ENCODE measurements around the gene STIM2. TPM values are rescaled to one million over a fixed set of nuclear protein-coding genes. Genes with fewer than 3 reads are reported as not detected.

STIM2 gene
- total and polyA plus RNA-seq, 2 donors (not counting 1 experiment from before 2014, with no cell fraction given) = 19.0 to 33.0 TPM

- Histone ChIP-seq H3K27ac (ENCODE audit: insufficient read depth, low read length) (no peak overlapping the region), H3K27me3 (ENCODE audit: control insufficient read depth, insufficient read depth, low read length) (no peaks in the 10 kb centered on the region), H3K9ac (ENCODE audit: insufficient read depth, low read length) (no peak overlapping the region), H3K4me1 (ENCODE audit: control insufficient read depth, extremely low read depth, insufficient read depth, low read length) (no peaks in the 10 kb centered on the region), H3K36me3 (ENCODE audit: control insufficient read depth, insufficient read depth, low read length) (peaks cover 2% of the 10 kb centered on the region), H2AFZ (ENCODE audit: low read length) (no peak overlapping the region), H3K4me2 (ENCODE audit: extremely low read depth, insufficient read depth, low read length) (no peak overlapping the region), H3K4me3 (replicated peaks in 1 of 4; ENCODE audit: control extremely low read depth in 1 of 4, insufficient read depth in 1 of 4, low read depth in 3 of 4, low read length in 4 of 4) (no peak overlapping the region), H3K79me2 (ENCODE audit: control insufficient read depth, insufficient read depth, low read length) (no peaks in the 10 kb centered on the region), H3K9me3 (ENCODE audit: control insufficient read depth, insufficient read depth, low read depth, low read length) (no peaks in the 10 kb centered on the region), H4K20me1 (ENCODE audit: control insufficient read depth, extremely low read depth, insufficient read depth, low read length) (no peaks in the 10 kb centered on the region)
- DNase-seq (ENCODE audit: low read depth in 2 of 2) = no peak
- TF ChIP-seq, protein P1, sequence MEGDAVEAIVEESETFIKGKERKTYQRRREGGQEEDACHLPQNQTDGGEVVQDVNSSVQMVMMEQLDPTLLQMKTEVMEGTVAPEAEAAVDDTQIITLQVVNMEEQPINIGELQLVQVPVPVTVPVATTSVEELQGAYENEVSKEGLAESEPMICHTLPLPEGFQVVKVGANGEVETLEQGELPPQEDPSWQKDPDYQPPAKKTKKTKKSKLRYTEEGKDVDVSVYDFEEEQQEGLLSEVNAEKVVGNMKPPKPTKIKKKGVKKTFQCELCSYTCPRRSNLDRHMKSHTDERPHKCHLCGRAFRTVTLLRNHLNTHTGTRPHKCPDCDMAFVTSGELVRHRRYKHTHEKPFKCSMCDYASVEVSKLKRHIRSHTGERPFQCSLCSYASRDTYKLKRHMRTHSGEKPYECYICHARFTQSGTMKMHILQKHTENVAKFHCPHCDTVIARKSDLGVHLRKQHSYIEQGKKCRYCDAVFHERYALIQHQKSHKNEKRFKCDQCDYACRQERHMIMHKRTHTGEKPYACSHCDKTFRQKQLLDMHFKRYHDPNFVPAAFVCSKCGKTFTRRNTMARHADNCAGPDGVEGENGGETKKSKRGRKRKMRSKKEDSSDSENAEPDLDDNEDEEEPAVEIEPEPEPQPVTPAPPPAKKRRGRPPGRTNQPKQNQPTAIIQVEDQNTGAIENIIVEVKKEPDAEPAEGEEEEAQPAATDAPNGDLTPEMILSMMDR (conservative IDR thresholded peaks at IDR 0.05 in 1 of 2, IDR thresholded peaks at IDR 0.05 in 1 of 2; ENCODE audit: low read depth in 1 of 2, low read length in 2 of 2) = no peak
- TF ChIP-seq EZH2 (IDR thresholded peaks at IDR 0.05; ENCODE audit: low read length, missing control alignments) = no peak
Observed at GRCh38 chr4:26955241-26955640, 94.6 kb downstream of the STIM2 start.

GRCh38 chr4:26958925-26959653 lies 98.4 kb downstream of the STIM2 start:
- TF ChIP-seq EZH2 (IDR thresholded peaks at IDR 0.05; ENCODE audit: low read length, missing control alignments) = no peak
- TF ChIP-seq, protein P1 (conservative IDR thresholded peaks at IDR 0.05 in 1 of 2, IDR thresholded peaks at IDR 0.05 in 1 of 2; ENCODE audit: low read depth in 1 of 2, low read length in 2 of 2) = no peak
- Histone ChIP-seq H3K4me3 (replicated peaks in 1 of 4; ENCODE audit: control extremely low read depth in 1 of 4, insufficient read depth in 1 of 4, low read depth in 3 of 4, low read length in 4 of 4) (no peak overlapping the region), H3K9ac (ENCODE audit: insufficient read depth, low read length) (no peak overlapping the region), H3K9me3 (ENCODE audit: control insufficient read depth, insufficient read depth, low read depth, low read length) (no peaks in the 10 kb centered on the region), H3K79me2 (ENCODE audit: control insufficient read depth, insufficient read depth, low read length) (no peaks in the 10 kb centered on the region), H2AFZ (ENCODE audit: low read length) (no peak overlapping the region), H3K27me3 (ENCODE audit: control insufficient read depth, insufficient read depth, low read length) (no peaks in the 10 kb centered on the region), H3K27ac (ENCODE audit: insufficient read depth, low read length) (no peak overlapping the region), H4K20me1 (ENCODE audit: control insufficient read depth, extremely low read depth, insufficient read depth, low read length) (no peaks in the 10 kb centered on the region), H3K4me2 (ENCODE audit: extremely low read depth, insufficient read depth, low read length) (no peak overlapping the region), H3K36me3 (ENCODE audit: control insufficient read depth, insufficient read depth, low read length) (peaks cover 2% of the 10 kb centered on the region), H3K4me1 (ENCODE audit: control insufficient read depth, extremely low read depth, insufficient read depth, low read length) (peaks cover 3% of the 10 kb centered on the region)
- no peak for DNase-seq (ENCODE audit: low read depth in 2 of 2)

DNA sequence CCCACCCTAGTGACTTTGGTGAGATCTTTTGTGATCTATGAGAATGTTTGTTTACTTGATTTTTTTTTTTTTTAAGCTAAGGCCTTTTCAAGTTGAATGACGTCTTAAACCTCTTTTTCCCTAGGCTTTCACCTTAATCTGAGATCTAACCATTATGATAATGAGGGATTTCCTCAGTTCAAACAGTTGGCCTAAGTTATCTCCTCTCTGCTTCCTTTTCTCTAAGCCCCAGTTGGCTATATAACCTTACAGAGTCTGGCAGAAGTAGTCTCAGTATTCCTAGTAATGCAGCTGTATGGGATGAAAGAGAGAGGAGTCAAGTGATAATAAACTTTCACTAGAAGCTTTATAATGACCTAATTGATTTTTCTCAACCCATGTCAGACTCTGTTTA lies 99.0 kb downstream of the STIM2 start:
- no peaks in the 10 kb centered on the region for H3K79me2 ChIP-seq (ENCODE audit: control insufficient read depth, insufficient read depth, low read length)
- H4K20me1 ChIP-seq (ENCODE audit: control insufficient read depth, extremely low read depth, insufficient read depth, low read length) = no peaks in the 10 kb centered on the region
- TF ChIP-seq, protein P1 (conservative IDR thresholded peaks at IDR 0.05 in 1 of 2, IDR thresholded peaks at IDR 0.05 in 1 of 2; ENCODE audit: low read depth in 1 of 2, low read length in 2 of 2) = no peak
- TF ChIP-seq EZH2 (IDR thresholded peaks at IDR 0.05; ENCODE audit: low read length, missing control alignments) = no peak

More for the DNA sequence above, 99.0 kb downstream of the STIM2 start:
- H3K27ac ChIP-seq (ENCODE audit: insufficient read depth, low read length) = no peak overlapping the region
- no peaks in the 10 kb centered on the region for H3K9me3 ChIP-seq (ENCODE audit: control insufficient read depth, insufficient read depth, low read depth, low read length)
- peaks cover 2% of the 10 kb centered on the region for H3K36me3 ChIP-seq (ENCODE audit: control insufficient read depth, insufficient read depth, low read length)
- no peak overlapping the region for H3K4me2 ChIP-seq (ENCODE audit: extremely low read depth, insufficient read depth, low read length)
- no peak overlapping the region for H3K4me3 ChIP-seq (replicated peaks in 1 of 4; ENCODE audit: control extremely low read depth in 1 of 4, insufficient read depth in 1 of 4, low read depth in 3 of 4, low read length in 4 of 4)
- peaks cover 5% of the 10 kb centered on the region for H3K4me1 ChIP-seq (ENCODE audit: control insufficient read depth, extremely low read depth, insufficient read depth, low read length)
- H3K27me3 ChIP-seq (ENCODE audit: control insufficient read depth, insufficient read depth, low read length) = no peaks in the 10 kb centered on the region
- H3K9ac ChIP-seq (ENCODE audit: insufficient read depth, low read length) = no peak overlapping the region
- DNase-seq (ENCODE audit: low read depth in 2 of 2) = no peak
- no peak overlapping the region for H2AFZ ChIP-seq (ENCODE audit: low read length)
